T-helper 1 cell treated with Interleukin-12 subunit alpha and Interleukin-12 subunit beta and Interleukin-4 antibody, amounts not matched to agents 30 μg/mL and 1 μg/mL, for 36 hours (primary cell): ENCODE results near the gene NPTX1.

Experiments used
- H3K27ac Mint-ChIP-seq: one replicate; pipeline ENCODE4 v1.8.0; 2021; ENCODE audit warnings: mild to moderate bottlenecking, mixed read lengths
- H3K27me3 Mint-ChIP-seq: one replicate; pipeline ENCODE4 v1.8.0; 2021; ENCODE audit warnings: low read depth, mixed read lengths
- H3K36me3 Mint-ChIP-seq: one replicate; pipeline ENCODE4 v1.8.0; 2021; ENCODE audit warnings: low read depth, mixed read lengths
- H3K4me1 Mint-ChIP-seq: one replicate; pipeline ENCODE4 v1.8.0; 2021; ENCODE audit warnings: low read depth, mixed read lengths
- H3K4me3 Mint-ChIP-seq: one replicate; pipeline ENCODE4 v1.8.0; 2021; ENCODE audit warnings: mild to moderate bottlenecking, moderate library complexity, mixed read lengths
- H3K9me3 Mint-ChIP-seq: one replicate; pipeline ENCODE4 v1.8.0; 2021; ENCODE audit warnings: mixed read lengths

The NPTX1 gene

DNA sequence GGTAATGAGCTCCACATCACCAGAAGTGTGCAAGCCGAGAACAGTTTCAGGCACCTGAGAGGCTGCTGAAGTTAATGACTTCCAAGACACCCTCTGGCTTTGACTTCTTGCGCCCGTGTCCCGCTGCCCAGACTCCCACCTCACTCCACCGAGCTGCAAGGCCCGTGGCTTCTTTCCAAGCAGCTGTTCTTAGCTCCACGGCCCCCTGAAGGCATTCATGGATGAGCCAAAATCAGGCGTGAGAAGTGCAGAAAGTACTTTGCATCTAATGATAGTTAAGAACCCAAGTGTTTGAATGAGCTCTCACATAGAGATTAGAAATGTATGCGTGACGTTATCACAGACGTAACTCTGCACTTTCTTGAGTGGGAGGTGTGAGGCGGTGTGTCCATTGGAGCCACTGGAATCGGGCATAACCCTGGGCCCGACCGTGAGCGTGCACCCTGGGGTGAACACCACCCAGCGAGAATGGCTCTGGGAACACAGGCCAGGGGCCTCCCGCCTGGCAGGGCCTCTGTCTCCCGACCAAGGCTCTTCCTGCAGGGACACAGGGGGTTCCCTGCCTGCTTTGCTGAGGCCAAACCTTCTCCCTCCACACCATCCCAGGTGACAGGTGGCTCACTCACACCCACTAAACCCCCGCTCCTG, 11.0 kb downstream of the NPTX1 start:
- Mint-ChIP-seq H3K27ac (no peak overlapping the region), H3K27me3 (peaks cover 16% of the 10 kb centered on the region), H3K4me3 (no peak overlapping the region), H3K4me1 (peaks cover 2% of the 10 kb centered on the region), H3K9me3 (no peaks in the 10 kb centered on the region), H3K36me3 (peaks cover 12% of the 10 kb centered on the region)

DNA sequence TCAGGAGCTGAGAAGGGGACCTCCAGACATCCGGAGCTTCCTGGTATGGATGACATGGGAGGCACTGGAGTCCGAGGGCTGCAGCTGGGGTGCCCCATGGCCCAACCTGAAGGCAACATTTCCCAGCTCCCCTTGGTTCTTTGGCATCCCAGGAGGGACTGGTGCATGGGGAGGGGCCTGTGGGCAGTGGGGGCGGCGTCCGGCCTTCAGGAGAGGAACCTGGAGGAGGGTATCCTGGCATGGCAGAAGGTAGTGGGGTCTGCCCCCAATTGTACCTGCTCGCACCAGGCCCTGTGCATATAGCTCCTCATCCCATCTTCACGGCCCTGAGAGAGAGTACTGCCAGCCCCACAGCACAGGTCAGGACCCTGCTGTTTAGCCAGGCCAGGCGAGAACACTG, 11.9 kb downstream of the NPTX1 start:
- no peaks in the 10 kb centered on the region for H3K9me3 Mint-ChIP-seq
- H3K4me3 Mint-ChIP-seq = no peak overlapping the region
- H3K4me1 Mint-ChIP-seq = peaks cover 2% of the 10 kb centered on the region
- peaks cover 9% of the 10 kb centered on the region for H3K36me3 Mint-ChIP-seq
- peaks cover 21% of the 10 kb centered on the region for H3K27me3 Mint-ChIP-seq
- no peak overlapping the region for H3K27ac Mint-ChIP-seq

DNA sequence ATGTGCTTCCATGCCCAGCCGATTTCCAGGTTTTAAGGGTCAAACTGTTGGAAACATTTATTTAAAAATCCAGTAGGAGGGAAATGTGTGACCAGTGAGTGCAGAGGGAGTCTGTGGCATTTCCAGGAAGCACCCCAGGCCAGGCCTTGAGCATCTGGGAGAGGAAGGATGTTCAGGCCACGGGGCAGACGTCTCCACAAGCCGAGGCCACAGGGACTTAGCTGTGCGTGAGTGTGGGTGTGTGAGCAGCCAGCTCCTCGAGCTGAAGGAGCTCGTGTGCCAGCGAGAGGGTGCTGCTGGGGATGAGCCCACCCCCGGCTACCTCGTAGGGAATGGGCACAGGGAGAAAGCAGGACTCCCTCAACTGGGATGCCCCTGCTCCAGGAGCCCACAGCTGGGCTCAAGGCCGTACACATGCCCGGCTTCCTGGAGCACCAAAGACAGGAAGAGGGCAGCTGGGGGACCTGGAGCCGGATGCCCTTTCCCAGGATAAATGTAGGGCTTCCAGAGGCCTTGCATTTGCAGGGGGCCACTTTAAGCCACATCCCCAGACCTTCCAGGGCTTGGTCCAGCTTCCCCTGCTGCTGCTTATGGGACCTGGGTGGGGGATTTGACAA, 12.5 kb downstream of the NPTX1 start:
- Mint-ChIP-seq H3K27ac (no peak overlapping the region), H3K4me1 (peaks cover 2% of the 10 kb centered on the region), H3K4me3 (no peak overlapping the region), H3K9me3 (no peaks in the 10 kb centered on the region), H3K36me3 (peaks cover 7% of the 10 kb centered on the region), H3K27me3 (peaks cover 27% of the 10 kb centered on the region)

DNA sequence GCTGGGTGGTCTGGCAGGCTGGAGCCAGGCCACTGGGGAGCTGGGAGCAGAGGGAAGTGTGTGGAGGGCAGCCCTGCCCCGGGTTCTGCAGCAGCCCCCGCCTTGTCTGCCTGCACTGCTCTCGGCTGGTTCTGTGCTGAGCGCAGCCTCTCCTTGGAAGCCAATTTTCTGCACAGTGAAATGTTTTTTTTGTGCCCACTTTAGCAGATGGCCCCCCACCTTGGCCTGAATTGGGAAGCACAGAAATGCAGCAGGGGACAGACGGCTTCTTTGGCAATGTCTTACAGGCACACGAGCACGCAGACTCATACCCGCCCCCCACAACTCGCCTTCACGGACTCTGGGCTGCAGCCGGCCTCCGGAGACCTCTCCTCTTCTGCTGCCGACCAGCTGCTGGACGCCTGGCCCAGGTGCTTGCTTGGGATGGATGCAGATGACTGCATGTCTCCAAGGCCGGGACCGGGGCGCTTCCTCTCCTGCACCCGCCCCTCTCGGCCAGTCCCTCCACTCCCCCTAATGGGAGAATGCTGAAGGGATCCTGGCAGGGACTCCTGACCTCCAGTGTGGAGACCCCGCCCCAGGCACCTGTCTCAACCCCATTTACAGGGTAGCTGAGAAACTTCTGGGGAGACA, 14.8 kb downstream of the NPTX1 start:
- no peaks in the 10 kb centered on the region for H3K9me3 Mint-ChIP-seq
- H3K4me3 Mint-ChIP-seq = no peak overlapping the region
- H3K27ac Mint-ChIP-seq = no peak overlapping the region
- peaks cover 14% of the 10 kb centered on the region for H3K4me1 Mint-ChIP-seq
- peaks cover 27% of the 10 kb centered on the region for H3K27me3 Mint-ChIP-seq
- H3K36me3 Mint-ChIP-seq = no peaks in the 10 kb centered on the region

DNA sequence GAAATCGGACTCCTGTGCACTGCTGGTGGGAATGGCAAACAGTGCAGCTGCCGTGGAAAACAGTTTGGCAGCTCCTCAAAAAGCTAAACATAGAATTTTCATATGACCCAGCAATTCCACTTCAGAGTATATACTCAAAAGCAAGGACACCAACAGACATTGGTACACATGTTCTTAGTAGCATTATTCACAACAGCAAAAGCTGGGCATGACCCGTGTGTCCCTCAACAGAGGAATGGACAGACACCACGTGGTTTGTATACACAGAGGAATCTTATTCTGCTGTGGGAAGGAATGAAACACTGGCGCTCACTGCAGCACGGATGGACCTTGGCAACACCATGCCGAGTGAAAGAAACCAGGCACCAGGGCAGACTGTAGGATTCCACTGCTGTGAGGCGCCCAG, 16.0 kb downstream of the NPTX1 start:
- H3K9me3 Mint-ChIP-seq = no peaks in the 10 kb centered on the region
- H3K4me3 Mint-ChIP-seq = no peak overlapping the region
- H3K27me3 Mint-ChIP-seq = peaks cover 27% of the 10 kb centered on the region
- H3K36me3 Mint-ChIP-seq = no peaks in the 10 kb centered on the region
- H3K27ac Mint-ChIP-seq = no peak overlapping the region
- H3K4me1 Mint-ChIP-seq = peaks cover 19% of the 10 kb centered on the region

DNA sequence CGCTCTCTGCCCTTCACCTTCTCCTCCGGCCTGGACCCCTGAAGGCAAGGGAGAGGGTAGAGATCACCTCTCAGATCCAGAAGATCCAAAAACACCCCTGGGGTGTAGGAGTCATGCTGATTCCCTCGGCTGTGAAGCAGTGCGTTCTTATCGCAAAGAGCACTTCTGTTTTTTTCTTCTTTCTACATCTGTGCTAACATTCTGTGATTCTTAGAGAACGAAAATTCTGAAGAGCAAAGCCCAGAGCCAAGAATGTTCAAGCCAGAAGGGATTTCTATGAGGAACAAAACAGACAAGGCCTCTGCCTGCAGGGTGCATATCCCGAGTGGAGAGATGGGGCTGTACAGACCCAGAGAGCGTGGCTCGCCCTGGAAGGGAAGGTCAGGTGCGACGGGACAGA, 17.2 kb downstream of the NPTX1 start:
- Mint-ChIP-seq H3K4me1 (peaks cover 22% of the 10 kb centered on the region), H3K27ac (no peak overlapping the region), H3K9me3 (no peaks in the 10 kb centered on the region), H3K4me3 (no peak overlapping the region), H3K27me3 (peaks cover 27% of the 10 kb centered on the region), H3K36me3 (no peaks in the 10 kb centered on the region)

DNA sequence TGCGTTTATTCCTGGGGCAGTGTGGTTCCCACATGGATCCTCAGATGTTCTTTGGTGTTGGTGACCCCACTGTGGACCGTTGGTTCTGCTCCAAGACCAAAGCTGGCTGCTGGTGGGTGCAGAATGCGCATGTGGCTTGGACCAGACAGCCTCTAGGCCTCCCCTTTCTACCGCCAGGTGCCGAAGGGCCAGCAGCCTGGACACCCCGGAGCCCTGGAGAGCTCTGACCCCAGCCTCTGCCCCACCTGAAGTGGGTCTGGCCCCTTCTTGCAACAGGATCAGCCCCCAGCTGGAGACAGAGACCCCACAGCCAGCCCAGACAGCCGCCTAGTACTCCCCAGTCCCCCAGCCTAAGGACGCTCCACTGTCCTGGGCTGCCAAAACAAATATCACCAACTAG, 18.4 kb downstream of the NPTX1 start:
- Mint-ChIP-seq H3K36me3 (peaks cover 2% of the 10 kb centered on the region), H3K27me3 (peaks cover 27% of the 10 kb centered on the region)

DNA sequence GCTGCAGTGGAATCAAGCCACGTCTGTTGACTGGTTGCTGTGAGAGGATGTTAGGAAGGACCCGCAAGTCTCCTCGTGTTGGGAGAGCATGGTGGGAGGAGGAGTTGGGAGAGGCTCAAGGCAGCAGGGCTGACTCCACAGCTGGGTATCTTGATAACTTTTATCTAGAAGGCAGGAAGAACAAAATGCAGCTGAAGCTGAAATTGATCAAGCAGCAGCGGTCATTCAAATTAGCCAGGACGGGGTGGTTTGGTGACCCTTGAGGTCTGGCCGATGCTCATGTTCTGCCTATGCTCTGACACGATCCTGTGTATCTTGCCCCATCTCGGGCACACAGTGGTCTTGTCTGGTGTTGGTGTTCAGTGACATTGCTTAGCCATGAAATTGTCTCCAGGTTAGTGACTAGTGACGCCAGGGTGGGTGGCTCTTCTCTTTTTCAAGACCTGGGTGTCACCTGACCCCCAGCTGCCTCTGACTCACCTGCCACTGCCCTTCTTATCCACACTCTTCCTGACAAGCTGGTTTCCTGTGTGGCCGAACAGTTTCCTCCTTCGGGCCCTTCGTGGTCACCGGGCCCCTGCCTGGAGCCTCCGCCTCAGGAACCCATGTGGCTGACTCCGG, 19.1 kb downstream of the NPTX1 start:
- Mint-ChIP-seq H3K36me3 (peaks cover 2% of the 10 kb centered on the region), H3K27ac (no peak overlapping the region)

More for the DNA sequence above, 18.4 kb downstream of the NPTX1 start:
- Mint-ChIP-seq H3K9me3 (no peaks in the 10 kb centered on the region), H3K27ac (no peak overlapping the region), H3K4me3 (no peak overlapping the region), H3K4me1 (peaks cover 30% of the 10 kb centered on the region)

DNA sequence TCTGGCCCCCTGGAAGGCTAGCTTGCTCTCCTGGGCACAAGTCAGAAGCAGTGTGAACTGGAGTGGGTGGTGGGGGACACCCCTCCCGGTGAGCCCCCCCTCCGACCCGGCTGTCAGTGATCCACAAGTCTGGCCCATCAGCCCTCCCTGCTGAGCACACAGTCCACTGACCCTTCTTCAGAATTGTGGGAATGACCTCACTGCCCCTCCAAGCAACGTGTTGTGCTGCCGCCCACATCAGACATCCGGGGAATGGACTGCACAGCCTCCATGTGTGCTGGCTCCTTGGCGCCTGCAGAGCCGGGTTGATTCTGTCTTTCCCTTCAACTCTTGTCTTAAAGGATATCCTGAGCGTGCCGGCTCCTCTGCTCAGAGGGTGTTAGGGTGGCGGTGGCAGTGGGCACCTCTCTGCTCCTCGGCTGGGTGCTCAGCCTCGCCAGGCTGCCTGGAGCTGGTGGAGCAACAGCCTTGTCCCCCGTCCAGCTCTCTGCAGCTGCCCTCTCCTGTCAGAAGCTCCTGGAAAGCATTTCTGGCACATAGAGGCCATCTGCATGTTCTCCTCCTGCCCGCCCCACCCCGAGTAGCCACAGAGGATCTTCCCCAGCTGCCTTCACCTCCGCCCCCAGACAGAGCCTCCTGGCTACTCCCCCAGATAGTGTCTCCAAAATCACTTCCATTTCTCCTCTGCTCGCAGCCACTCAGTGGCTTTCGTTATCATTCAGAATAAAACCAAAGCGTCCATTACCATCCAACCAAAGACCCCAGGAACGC, 19.8 kb downstream of the NPTX1 start:
- peaks cover 27% of the 10 kb centered on the region for H3K27me3 Mint-ChIP-seq
- no peaks in the 10 kb centered on the region for H3K9me3 Mint-ChIP-seq
- peaks cover 30% of the 10 kb centered on the region for H3K4me1 Mint-ChIP-seq
- H3K36me3 Mint-ChIP-seq = peaks cover 2% of the 10 kb centered on the region
- H3K4me3 Mint-ChIP-seq = peak overlapping the region; percentile 42
- no peak overlapping the region for H3K27ac Mint-ChIP-seq

More for the DNA sequence above, 19.1 kb downstream of the NPTX1 start:
- peak overlapping the region; percentile 32 for H3K4me3 Mint-ChIP-seq
- peaks cover 27% of the 10 kb centered on the region for H3K27me3 Mint-ChIP-seq
- peaks cover 30% of the 10 kb centered on the region for H3K4me1 Mint-ChIP-seq
- H3K9me3 Mint-ChIP-seq = no peaks in the 10 kb centered on the region

DNA sequence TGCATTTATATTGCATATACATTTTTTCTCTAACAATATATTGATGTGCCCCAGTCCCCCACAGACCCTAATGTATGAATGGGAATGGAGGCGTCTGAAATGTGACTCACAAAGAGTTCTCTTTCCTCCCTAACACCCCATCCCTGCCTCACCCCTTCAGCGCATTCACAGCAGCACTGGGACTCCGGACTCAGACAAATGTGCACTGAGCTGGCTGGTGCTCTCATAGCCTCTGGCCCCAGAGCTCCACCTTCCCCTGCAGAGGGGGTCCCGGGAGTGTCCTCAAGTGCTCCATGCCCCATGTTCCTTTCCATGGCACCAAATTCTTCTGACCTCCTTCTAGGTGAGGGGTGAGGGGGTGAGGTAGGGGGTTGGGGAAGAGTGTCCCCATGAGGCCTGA, 20.6 kb downstream of the NPTX1 start:
- Mint-ChIP-seq H3K4me3 (peak overlapping the region; percentile 91), H3K27me3 (peaks cover 27% of the 10 kb centered on the region), H3K9me3 (no peaks in the 10 kb centered on the region), H3K36me3 (peaks cover 2% of the 10 kb centered on the region), H3K4me1 (peaks cover 30% of the 10 kb centered on the region), H3K27ac (peak overlapping the region; percentile 94)

DNA sequence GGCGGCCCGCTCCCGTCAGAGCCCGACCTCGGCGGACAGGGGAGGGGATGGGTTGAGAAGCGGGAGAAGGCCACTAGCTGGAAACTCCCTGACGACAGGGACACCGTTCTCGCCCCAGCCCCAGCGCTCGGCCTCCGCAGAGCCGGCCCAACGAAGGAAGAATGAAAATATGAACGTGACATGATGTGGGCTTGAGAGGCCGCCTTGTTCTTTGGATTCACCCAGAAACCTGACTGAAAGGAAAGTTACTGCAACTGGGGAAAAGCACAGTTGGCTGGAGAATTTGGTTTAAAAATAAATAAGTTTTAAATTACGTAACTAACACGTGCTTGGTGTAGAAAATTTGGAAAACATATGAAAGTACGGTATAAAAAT, 21.1 kb downstream of the NPTX1 start:
- H3K27ac Mint-ChIP-seq = peak overlapping the region; percentile 94
- H3K4me1 Mint-ChIP-seq = peaks cover 30% of the 10 kb centered on the region
- H3K27me3 Mint-ChIP-seq = peaks cover 23% of the 10 kb centered on the region
- peaks cover 2% of the 10 kb centered on the region for H3K36me3 Mint-ChIP-seq
- peak overlapping the region; percentile 91 for H3K4me3 Mint-ChIP-seq
- H3K9me3 Mint-ChIP-seq = no peaks in the 10 kb centered on the region

DNA sequence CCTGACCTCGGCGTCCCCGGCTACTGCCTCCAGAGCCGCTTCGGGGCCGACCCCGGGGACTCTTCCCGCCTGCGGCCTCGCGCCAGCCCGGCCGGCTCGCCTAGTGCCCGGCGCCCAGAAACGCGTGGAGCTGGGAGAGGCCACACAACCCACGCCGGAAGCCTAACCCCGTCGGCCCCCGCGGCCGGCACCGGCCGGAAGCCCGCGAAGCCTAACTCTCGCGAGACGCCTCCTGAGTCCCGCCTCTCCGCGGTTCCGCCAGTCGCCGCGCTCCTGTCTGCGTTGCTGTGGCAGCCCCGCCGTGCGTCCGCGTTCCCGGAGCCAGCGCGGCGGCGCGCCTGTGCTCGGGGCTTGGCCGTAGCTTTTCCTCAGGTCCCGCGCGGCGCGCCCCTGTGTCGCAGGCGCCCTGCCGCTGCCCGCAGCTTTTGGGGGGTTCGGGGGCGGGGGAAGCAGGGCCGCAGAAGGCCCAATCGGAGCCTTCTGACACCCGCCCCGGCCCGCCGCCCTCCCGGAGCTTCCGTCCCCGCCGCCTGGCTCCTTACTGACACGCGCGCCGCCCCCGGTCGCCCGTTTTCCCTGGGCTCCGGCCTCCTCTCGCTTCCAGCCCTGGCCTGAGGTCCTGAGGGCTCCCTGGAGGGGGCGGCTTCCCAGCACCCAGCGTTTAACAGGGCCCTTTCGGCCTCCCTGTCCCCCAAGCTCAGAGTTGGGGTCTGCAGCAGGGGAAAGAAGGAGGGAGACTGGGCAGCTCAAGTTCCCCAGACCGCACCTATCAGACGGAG, 21.7 kb downstream of the NPTX1 start:
- H3K27ac Mint-ChIP-seq = peak overlapping the region; percentile 94
- H3K36me3 Mint-ChIP-seq = peaks cover 2% of the 10 kb centered on the region
- peak overlapping the region; percentile 94 for H3K4me3 Mint-ChIP-seq
- H3K4me1 Mint-ChIP-seq = peaks cover 30% of the 10 kb centered on the region
- peaks cover 21% of the 10 kb centered on the region for H3K27me3 Mint-ChIP-seq
- no peaks in the 10 kb centered on the region for H3K9me3 Mint-ChIP-seq

DNA sequence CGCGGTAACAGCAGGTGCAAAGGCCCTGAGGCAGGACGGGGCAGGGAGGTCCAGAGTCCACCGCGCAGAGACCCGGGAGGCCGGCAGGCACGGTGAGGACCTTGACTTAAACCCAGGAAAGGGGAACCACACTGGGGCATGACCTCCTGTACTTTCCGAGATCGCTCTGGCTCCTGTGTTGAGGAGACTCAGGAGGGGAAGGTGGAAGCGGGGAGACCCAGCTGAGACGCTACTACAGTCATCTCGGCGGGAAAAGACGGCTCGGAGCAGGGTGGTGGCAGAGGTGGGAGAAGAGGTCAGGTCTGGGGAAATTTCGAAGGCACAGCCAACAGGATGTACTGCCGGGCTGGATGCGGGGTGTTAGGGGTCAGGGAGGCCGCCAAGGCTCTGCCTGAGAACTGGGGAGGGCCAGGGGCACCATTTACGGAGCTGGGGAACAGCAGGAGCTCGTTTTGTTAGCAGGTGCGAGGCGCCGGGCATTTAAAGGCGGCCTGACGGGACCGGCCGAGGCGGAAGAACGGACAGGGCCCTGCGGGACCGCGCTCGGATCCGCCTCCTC, 22.3 kb downstream of the NPTX1 start:
- H3K4me1 Mint-ChIP-seq = peaks cover 30% of the 10 kb centered on the region
- H3K27me3 Mint-ChIP-seq = peaks cover 15% of the 10 kb centered on the region
- no peaks in the 10 kb centered on the region for H3K9me3 Mint-ChIP-seq
- peak overlapping the region; percentile 98 for H3K27ac Mint-ChIP-seq
- H3K36me3 Mint-ChIP-seq = peaks cover 2% of the 10 kb centered on the region
- peak overlapping the region; percentile 94 for H3K4me3 Mint-ChIP-seq
